IPS-11a (cell line): ENCODE data around the gene GGPS1.
"Not testable (repeated sequence)": the region's sequence is repeated elsewhere in the genome, so short reads cannot be mapped to it uniquely, and the experiment has no call there.

Source experiments
- H3K4me3 ChIP-seq: one replicate; pipeline ENCODE4 v1.5.1; 2013; ENCODE audit warnings: low read depth, low read length, control low read depth

The GGPS1 gene

DNA sequence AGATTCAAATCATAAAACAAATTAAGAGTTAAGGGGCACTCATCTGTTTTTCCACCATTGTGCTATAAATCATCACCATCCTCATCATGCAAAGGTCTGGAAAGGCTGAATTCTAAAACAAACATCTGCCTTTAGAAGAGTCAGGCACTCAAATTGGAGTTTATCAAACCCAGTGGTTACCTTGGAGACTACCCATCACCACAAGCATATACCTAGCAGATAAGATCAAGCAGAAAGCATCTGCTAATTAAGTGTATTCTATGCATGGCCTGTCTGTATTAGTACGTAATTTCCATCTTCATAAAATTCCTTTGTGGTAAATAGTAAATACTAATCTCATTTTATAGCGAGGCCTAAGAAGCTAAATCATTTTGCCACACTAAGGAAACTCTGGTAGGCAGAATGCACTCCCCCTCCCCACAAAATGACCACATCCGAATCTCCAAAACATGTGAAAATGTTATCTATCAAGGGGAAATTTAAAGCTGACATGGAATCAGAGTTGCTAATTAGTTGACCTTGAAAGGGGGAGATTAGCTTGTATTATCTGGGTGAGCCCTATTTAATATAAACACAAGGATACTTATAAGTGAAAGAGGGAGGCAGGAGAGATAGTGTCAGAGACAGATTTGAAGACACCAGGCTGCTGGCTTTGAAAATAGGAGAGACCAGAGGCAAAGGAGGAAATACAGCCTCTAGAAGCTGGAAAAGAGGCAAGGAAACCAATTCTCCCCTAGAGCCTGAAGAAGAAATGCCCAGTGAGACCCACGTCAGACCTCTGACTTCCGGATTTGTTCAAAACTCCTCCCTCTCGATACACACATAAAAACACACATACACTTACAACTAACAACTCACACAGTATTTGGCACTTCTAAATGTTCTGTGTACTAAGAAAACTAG is 23.6 kb upstream of the GGPS1 start:
- H3K4me3 ChIP-seq: no peak overlapping the region

DNA sequence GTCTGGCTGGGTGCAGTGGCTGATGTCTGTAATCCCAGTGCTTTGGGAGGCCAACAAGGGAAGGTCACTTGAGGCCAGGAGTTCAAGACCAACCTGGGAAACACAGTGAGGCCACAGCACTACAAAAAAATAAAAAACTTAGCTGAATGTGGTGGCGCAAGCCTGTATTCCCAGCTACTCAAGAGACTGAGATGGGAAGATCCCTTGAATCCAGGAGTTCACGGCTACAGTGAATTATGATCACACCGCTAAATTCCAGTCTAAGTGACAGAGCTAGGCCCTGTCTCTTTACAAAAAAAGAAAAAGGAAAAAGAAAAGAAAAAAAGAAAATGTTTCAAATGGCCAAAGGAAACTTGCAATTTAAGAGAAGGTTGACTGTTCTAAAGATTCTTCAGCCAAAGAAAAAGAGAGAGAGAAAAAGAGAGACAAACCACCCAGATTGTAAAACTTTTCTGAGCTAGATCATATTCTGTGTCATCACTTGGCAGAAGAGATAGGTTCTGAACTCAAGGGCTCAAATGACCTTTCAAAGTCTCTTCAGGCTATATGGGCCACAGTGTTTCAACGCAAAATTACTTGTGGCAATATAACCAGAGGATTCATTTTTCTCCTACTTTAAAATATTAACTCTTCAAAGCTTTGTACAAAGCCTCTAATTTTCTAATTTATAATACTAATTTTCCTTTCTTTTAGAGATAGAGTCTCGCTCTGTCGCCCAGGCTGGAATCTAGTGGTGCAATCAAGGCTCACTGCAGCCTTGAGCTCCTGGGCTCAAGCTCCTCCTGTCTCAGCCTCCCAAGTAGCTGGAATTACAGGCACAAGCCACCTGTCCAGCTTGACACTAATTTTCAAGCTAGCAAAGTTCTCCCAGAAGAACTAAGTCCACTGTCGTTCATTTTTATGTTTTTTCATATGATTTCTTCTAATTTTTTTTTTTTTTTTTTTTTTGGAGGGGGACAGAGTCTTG is 20.9 kb upstream of the GGPS1 start:
- no peak overlapping the region for H3K4me3 ChIP-seq

DNA sequence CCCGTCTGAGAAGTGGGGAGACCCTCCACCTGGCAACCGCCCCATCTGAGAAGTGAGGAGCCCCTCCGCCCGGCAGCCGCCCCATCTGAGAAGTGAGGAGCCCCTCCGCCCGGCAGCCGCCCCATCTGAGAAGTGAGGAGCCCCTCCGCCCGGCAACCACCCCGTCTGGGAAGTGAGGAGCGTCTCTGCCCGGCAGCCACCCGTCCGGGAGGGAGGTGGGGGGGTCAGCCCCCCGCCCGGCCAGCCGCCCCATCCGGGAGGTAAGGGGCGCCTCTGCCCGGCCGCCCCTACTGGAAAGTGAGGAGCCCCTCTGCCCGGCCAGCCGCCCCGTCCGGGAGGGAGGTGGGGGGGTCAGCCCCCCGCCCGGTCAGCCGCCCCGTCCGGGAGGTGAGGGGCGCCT is 19.2 kb upstream of the GGPS1 start:
- H3K4me3 ChIP-seq: not testable (repeated sequence)

DNA sequence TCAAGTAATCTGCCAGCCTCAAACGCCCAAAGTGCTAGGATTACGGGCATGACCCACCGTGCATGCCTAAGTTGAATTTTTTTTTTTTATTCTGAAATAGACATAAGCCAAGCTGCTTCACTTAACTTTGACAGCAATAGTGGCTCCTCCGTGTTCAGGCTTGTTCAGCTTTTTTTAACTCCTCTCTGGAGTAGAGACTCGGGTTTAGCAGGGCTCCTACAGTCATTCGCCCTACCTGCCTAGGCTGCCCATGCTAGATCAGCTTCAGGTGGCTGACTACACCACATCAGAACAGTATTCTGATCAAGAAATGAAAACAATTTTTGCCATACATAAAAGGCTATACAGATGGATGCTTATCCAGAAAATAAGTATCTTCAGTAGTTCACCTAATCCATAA is 15.1 kb upstream of the GGPS1 start:
- H3K4me3 ChIP-seq: no peak overlapping the region

DNA sequence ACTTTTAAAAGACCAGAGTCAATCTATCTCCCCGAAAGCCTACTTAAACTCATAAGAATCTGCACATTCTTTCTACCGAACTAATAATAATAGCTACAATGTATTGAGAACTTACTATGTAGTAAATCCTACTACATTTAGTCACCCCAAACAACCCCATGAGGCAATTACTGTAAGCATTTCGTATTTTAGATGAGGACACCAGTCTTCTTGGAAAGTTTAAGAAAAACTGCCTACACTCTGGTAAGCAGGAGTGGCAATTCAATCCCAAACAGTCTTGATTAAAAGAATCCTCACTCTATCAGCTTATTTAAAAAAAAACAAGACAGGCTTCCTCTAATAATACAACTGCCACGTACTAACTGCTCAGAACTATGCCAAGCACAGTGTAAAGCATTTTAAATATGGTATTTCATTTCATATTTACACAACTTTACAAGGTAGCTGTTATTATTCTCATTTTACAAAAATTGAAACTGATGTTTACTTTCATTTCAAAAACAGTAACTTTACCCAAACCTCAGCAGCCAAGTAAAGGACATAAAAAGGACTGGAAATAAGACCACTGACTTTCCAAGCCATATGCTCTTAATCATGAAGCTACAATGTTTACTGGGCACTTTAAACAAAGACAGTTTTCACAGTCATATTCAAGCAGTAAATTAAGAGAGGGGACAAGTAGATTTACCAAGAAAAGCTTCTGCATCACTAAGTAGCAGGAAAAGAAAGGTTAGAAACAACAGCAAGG is 14.3 kb upstream of the GGPS1 start:
- H3K4me3 ChIP-seq: no peak overlapping the region

DNA sequence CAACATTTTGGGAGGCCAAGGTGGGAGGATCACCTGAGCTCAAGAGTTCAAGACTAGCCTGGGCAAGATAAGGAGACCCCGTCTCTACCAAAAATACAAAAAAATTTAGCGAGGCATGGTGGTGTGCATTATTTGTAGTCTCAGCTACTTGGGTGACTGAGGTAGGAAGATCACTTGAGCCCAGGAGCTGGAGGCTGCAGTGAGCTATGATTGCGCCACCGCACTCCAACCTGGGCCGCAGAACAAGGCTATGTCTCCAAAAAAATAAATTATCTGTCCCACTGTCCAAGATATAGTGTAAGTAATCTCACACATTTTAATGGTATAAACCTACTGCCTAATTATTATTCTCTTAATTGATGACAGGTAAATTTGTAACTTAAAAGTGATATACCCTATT is 13.2 kb upstream of the GGPS1 start:
- no peak overlapping the region for H3K4me3 ChIP-seq

DNA sequence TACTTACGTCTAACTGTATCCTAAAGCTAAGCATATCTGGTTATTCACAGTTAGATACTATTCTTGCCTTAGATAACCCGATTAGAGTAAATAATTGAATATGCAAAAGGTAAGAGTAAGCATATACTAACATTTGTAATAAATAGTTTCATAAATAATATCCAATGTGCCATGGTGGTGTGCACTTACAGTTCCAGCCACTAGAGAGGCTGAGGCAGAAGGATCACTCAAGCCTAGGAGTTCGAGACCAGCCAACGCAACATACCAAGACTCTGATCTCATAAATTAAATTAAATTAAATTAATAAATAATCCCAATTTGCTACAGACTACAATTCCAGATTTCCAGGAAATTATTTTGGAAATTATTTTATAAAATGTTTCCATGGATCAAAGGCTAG is 12.6 kb upstream of the GGPS1 start:
- H3K4me3 ChIP-seq: no peak overlapping the region

DNA sequence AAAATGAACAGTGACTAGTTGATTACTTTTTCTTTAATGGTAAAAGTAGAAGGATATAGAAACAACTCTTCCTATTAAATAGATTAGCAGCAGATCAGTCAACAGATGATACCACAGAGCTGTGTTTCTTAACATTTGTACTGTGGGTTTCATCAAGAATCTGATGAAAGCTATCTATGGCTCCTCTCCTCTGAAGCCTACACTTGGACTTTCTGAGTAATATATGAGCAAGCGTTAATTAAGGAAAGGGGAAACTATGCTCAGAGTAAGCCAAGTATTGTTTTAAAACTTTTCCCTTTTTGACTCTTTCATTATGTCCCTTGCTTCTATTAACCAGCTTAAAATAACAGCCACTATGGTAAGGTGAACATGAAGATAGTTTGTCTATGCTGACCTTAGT is 11.2 kb upstream of the GGPS1 start:
- no peak overlapping the region for H3K4me3 ChIP-seq

DNA sequence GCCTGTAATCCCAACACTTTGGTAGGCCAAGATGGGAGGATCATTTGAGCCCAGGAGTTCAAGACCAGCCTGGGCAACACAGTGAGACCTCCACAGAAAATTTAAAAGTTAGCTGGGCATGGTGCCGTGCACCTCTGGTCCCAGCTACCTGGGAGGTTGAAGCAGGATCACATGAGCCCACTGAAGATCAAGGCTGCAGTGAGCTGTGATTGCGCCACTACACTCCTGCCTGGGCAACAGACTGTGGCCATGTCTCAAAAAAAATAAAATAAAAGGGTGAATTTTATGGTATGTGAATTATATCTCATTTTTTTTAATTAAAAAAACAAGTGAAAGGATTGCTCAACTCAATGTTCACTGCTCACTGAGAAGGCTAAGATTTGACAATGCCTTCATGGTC is 9.1 kb upstream of the GGPS1 start:
- no peak overlapping the region for H3K4me3 ChIP-seq

DNA sequence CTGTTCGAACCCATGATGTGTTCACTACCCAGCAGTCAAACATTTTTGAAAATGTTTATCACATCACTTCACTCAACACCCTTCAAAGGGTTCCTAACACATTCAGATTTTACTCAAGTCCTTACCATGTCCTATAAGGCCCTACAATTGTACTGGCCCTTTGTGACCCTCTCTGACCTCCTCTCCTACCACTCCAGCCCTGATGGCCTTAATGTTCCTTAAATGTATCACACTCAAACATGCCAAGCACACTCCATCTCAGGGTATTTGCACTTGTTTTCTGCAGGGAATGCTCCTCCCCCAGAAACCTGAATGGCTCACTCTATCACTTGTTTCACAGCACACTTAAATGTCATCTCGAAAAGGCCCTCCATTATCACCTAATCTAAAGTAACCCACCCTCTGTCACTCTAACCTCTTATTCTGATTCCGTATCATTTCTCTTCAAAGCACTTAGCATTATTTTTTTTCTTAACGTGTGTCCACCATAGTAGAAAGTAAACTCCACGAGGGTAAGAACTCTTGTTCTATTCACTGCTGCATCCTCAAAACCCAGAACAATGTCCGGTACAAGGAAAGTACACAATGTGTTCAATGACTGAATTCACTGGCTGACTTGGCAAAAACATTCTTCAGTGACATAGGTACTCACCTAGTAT is 7.7 kb upstream of the GGPS1 start:
- no peak overlapping the region for H3K4me3 ChIP-seq

DNA sequence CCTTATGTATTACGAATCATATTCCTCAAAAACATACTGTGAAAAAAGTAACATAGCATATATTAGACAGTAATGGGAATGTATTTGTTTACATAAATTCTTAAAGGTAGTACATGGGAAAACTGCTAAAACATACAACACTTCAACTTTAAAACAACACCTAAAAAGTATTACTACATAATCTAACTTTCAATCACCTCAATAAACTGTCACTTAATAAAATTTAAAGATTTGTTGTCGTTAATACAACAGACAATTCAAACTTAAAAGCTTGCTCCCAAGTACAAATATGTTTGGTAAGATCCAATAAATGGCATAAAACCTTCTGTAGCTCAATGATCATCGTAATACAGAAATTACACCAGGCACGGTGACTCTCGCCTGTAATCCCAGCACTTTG is 4.1 kb upstream of the GGPS1 start:
- H3K4me3 ChIP-seq: no peak overlapping the region

DNA sequence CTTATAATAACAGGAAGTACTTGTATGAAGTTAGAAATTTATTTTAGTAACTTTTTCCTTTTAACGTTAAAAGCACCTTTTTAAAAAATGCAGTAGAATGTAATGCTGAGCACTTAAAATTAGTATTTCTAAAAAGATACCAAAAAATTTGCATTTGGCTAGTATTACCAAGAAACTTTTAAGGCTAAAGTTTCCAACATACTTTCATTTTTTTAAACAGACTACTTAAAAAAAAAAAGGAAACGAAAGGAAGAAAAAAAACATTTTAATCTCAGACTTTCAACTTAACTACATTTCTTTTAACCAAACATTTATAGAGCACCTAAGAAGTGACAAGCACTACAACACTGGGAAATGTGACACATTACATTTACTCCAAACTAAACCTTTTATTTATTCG is 3.2 kb upstream of the GGPS1 start:
- no peak overlapping the region for H3K4me3 ChIP-seq

DNA sequence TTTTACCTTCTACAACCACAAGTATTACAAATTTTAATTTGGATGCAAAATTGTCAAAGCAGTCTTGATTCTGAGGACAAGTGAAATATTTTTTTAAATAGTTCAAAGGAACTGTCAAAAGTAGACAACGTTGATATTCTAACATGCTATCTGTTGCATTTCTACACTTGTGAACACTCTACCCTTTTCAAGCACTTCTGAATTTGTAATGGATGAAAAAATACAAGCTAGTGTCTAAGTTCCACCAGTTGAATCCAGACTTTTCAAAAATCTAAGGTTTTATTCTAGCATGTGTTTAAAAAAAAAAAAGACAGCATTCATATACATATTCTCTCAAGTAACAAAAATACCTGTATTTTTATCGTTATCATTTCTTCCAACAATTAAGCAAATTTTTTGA is 2.5 kb upstream of the GGPS1 start:
- H3K4me3 ChIP-seq: peak overlapping the region; percentile 89

DNA sequence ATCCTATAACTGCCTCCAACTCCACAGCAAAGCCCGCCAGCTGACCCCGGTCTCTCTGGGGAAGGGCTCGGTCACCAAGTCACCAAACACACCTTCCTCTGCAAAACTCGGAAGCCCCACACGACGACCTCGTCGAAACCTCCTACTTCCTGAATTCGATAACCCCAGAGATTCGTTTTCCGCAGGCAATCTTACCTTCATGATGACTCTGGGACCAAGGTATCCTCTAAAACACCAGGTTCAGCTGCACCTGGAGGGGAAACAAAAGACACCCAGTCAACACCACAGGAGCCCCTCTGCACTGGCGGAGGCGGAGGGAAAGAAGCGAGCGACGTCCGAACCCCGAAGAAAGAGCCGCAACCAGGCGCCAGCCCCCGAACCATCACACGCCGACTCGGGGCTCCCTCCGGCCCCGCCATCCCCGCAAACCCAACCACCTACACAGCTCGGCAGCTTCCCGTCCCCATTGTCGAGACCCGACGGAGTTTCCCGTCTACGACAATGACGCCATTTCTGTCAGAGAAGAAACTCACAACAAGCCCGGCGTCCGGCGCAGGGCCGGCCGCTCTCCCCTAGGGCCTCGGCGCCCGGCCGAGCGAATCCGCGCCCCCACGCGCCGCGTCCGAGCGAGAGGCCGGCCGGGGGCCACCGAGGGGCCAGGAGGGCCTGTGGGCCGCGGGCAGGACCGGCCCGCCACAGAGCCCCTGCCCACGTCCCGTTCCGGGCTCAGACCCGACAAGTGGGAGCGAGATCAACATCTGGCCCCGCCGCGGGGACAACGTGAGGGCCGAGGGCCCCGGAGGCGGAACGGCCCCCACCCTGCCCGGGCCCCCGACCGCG is 1.4 kb upstream of the GGPS1 start:
- peak overlapping the region; percentile 89 for H3K4me3 ChIP-seq

DNA sequence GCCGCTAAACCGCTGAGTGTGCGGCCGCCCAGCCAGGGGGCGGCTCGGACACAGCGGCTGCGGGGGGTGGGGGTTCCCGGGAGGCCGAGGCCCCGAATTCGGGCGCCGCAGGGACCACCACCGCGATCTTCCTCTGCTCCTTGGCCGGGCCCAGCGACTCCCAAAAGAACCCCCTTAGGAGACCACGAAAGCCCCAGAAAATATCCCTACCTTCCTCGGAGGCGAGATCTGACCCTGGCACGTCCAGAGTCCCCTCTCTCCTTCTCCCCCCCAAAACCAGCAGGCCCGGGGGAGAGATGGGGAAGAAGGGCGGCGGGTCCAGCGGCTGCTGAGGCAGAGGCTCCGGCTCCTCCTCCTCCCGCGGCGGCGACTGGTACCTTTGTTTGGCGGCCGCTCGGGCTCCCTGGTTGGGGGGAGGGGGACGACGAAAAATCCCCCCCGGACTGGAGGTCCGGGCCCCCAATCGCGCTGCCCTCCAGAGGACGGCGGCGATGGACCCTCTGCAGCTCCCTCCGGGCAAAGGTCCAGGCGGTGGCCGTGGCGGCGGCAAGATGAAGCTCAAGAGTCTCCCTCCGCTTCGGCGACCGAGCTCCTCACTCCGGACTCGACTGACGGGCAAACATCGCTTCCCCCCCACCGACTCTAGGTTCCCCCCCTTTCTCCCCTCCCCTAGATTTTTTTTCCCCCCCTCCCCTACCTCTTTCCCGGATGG is 655 bp upstream of the GGPS1 start, which contains the start of gene ARID4B:
ARID4B (minus strand) TSS at position 621 of the 712 bp plus-strand sequence. CDS start 1,260 bp downstream, outside the sequence.
- peak within 1 kb of the TSS; percentile 95 for H3K4me3 ChIP-seq

DNA sequence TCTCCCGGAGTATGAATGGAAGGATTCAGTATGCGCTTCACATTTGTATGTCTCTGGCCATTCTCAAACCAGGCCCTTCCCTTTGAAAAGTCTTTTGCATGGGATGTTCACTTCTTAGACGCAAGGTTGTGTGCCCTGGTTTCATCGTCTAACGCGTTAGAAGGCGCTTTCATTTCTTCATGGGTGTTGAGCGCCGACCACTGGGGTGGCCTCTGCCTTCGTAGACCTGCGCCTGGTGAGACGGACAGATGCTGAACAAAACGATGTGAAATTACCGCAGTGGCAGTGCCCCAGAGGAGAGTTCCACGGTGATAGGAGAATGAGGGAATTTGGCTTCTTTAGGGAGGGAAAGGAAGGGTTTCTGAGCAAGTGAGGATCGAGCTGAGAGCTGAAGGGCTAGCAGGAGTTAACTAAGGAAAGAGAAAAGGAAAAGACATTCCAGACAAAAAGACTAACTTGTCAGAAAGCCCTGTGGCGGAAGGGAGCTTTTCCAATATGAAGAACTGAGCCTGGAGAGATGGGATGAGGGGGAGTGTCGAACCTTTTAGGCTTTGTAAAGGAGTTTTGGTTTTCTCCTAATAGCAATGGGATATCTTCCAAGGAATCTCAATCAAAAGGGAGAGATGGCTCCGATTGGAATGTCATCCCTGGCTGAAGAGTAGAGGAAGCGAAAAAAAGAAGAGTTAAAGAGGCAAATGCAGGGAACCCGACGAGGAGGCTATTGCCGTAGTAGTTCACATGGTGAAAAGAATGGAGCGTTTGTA is 951 bp downstream of the GGPS1 start:
- peak overlapping the region; percentile 95 for H3K4me3 ChIP-seq

DNA sequence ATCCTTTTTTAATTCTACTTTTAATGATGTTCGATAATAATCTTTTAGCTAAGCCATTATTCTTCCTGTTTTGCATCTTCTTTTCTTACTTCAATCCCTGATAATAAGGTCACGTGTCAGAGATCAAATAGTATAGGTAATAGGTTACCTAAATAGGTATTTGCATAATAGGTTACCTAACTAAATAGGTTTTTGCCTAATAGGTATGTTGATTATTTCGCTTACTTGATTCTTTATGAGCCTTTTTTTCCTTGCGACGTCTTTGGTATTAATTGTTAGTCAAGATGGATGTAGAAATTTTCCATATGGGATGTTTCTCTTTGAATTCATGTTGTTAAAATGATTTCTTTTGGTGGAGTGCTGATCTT is 2.5 kb downstream of the GGPS1 start:
- H3K4me3 ChIP-seq: no peak overlapping the region

DNA sequence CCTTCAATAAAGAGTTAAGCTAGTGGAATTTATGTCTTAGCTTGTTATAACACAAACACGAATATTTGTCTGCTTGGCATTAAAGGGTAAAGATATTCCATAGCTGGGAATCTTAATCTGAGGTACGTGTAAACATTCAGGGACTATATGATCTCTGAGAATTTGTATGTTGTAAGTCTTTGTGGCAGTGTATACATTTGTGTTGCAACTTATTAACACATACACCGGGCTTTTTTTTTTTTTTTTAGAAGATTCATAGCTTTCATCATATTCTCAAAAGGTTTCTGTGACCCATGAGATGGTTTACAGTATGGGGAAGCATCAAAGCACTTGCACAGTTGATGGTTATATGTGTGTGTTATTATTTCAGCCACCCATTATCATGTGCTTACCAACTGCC is 3.0 kb downstream of the GGPS1 start:
- no peak overlapping the region for H3K4me3 ChIP-seq
